ENCODE data around the gene KCTD5.
A peak's percentile ranks its signal among the peaks of the same experiment; 100 is the strongest.

The KCTD5 gene

GRCh38 chr16:2752035-2752849 lies 69.9 kb downstream of the KCTD5 start, which contains the start of gene SRRM2:
TSS of gene SRRM2 (plus strand) at chr16:2752638. CDS start at chr16:2756365, 3,727 bp downstream.
- TF ChIP-seq CTCF (IDR thresholded peaks at IDR 0.05; ENCODE audit: extremely low read depth, missing control alignments), result no peak
- DNase-seq (ENCODE audit: low spot score), result peak; percentile 97

- peak; percentile 92 for DNase-seq (ENCODE audit: low spot score)
- no peak for TF ChIP-seq CTCF (IDR thresholded peaks at IDR 0.05; ENCODE audit: extremely low read depth, missing control alignments)
Observed at GRCh38 chr16:2752850-2753732, 70.8 kb downstream of the KCTD5 start.

GRCh38 chr16:2753733-2754020 lies 71.4 kb downstream of the KCTD5 start:
- DNase-seq (ENCODE audit: low spot score), result no peak
- no peak for TF ChIP-seq CTCF (IDR thresholded peaks at IDR 0.05; ENCODE audit: extremely low read depth, missing control alignments)

- TF ChIP-seq CTCF (IDR thresholded peaks at IDR 0.05; ENCODE audit: extremely low read depth, missing control alignments), result no peak
- no peak for DNase-seq (ENCODE audit: low spot score)
Observed at GRCh38 chr16:2755158-2755557, 72.8 kb downstream of the KCTD5 start.

- DNase-seq (ENCODE audit: low spot score), result no peak
- no peak for TF ChIP-seq CTCF (IDR thresholded peaks at IDR 0.05; ENCODE audit: extremely low read depth, missing control alignments)
Observed at GRCh38 chr16:2756288-2757015, 74.1 kb downstream of the KCTD5 start.

- TF ChIP-seq CTCF (IDR thresholded peaks at IDR 0.05; ENCODE audit: extremely low read depth, missing control alignments), result no peak
- no peak for DNase-seq (ENCODE audit: low spot score)
Observed at GRCh38 chr16:2757344-2757743, 75.0 kb downstream of the KCTD5 start.
